ENCODE data around the gene XPO5.

DNA sequence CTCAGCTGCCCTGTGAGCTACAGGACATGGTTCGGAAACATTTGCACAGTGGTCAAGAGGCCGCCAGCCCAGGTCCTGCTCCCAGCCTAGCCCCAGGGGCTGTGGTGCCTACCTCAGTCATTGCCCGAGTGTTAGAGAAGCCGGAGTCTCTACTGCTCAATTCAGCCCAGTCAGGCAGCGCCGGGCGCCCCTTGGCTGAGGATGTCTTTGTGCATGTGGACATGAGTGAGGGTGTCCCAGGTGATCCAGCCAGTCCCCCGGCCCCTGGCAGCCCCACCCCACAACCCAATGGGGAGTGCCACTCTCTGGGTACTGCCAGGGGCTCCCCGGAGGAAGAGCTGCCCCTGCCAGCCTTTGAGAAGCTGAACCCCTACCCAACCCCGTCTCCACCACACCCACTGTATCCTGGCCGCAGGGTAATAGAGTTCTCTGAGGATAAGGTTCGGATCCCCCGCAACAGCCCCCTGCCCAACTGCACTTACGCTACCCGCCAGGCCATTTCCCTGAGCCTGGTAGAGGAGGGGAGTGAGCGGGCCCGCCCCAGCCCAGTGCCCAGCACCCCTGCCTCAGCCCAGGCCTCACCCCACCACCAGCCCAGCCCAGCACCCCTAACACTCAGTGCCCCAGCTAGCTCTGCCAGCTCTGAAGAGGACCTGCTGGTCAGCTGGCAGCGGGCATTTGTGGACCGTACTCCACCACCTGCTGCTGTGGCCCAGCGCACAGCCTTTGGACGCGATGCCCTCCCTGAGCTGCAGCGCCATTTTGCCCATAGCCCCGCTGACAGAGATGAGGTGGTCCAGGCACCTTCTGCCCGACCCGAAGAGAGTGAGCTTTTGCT is 70.9 kb downstream of the XPO5 start:
- TF ChIP-seq, protein P1, sequence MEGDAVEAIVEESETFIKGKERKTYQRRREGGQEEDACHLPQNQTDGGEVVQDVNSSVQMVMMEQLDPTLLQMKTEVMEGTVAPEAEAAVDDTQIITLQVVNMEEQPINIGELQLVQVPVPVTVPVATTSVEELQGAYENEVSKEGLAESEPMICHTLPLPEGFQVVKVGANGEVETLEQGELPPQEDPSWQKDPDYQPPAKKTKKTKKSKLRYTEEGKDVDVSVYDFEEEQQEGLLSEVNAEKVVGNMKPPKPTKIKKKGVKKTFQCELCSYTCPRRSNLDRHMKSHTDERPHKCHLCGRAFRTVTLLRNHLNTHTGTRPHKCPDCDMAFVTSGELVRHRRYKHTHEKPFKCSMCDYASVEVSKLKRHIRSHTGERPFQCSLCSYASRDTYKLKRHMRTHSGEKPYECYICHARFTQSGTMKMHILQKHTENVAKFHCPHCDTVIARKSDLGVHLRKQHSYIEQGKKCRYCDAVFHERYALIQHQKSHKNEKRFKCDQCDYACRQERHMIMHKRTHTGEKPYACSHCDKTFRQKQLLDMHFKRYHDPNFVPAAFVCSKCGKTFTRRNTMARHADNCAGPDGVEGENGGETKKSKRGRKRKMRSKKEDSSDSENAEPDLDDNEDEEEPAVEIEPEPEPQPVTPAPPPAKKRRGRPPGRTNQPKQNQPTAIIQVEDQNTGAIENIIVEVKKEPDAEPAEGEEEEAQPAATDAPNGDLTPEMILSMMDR (IDR thresholded peaks at IDR 0.05 in 8 of 11, conservative IDR thresholded peaks at IDR 0.05 in 3 of 11), result no peak
- TF ChIP-seq POLR2AphosphoS5 (IDR thresholded peaks at IDR 0.05) (no peak), POLR2A (IDR thresholded peaks at IDR 0.05) (no peak)
